ENCODE data around the gene PAM16. TPM values are rescaled to one million over a fixed set of nuclear protein-coding genes. Genes with fewer than 3 reads are reported as not detected.

The PAM16 gene
- total RNA-seq, 1 donor from 2014 or later = 36.2 TPM

- no peak overlapping the region for H3K27ac Mint-ChIP-seq (ENCODE audit: unreplicated experiment)
Observed at GRCh38 chr16:4369007-4369733, 18.0 kb upstream of the PAM16 start.

GRCh38 chr16:4367393-4367856 is 16.3 kb upstream of the PAM16 start:
- H3K27ac Mint-ChIP-seq (ENCODE audit: unreplicated experiment) = peak overlapping the region; percentile 67
- H3K27me3 Mint-ChIP-seq (ENCODE audit: low read depth) = peaks cover 4% of the 10 kb centered on the region
- no peaks in the 10 kb centered on the region for H3K36me3 Mint-ChIP-seq (ENCODE audit: low read depth)
- no peaks in the 10 kb centered on the region for H3K9me3 Mint-ChIP-seq
- no peak for TF ChIP-seq CTCF (conservative IDR thresholded peaks at IDR 0.05)
- no peak for DNase-seq (ENCODE audit: low read depth, low spot score)
- peaks cover 5% of the 10 kb centered on the region for H3K4me1 Mint-ChIP-seq
- no peak overlapping the region for H3K4me3 Mint-ChIP-seq

More at GRCh38 chr16:4369007-4369733, 18.0 kb upstream of the PAM16 start:
- TF ChIP-seq CTCF (conservative IDR thresholded peaks at IDR 0.05) = no peak
- H3K9me3 Mint-ChIP-seq = no peaks in the 10 kb centered on the region
- H3K4me3 Mint-ChIP-seq = peak overlapping the region; percentile 47
- peaks cover 5% of the 10 kb centered on the region for H3K4me1 Mint-ChIP-seq
- no peaks in the 10 kb centered on the region for H3K36me3 Mint-ChIP-seq (ENCODE audit: low read depth)
- H3K27me3 Mint-ChIP-seq (ENCODE audit: low read depth) = peaks cover 7% of the 10 kb centered on the region
- no peak for DNase-seq (ENCODE audit: low read depth, low spot score)

- Mint-ChIP-seq H3K9me3 (no peaks in the 10 kb centered on the region), H3K27ac (ENCODE audit: unreplicated experiment) (no peak overlapping the region), H3K4me3 (no peak overlapping the region), H3K36me3 (ENCODE audit: low read depth) (no peaks in the 10 kb centered on the region), H3K27me3 (ENCODE audit: low read depth) (no peaks in the 10 kb centered on the region), H3K4me1 (peaks cover 5% of the 10 kb centered on the region)
- no peak for TF ChIP-seq CTCF (conservative IDR thresholded peaks at IDR 0.05)
- no peak for DNase-seq (ENCODE audit: low read depth, low spot score)
Observed at GRCh38 chr16:4366016-4366415, 14.9 kb upstream of the PAM16 start.

GRCh38 chr16:4365615-4366014 is 14.5 kb upstream of the PAM16 start:
- Mint-ChIP-seq H3K4me1 (peaks cover 5% of the 10 kb centered on the region), H3K4me3 (no peak overlapping the region), H3K27ac (ENCODE audit: unreplicated experiment) (no peak overlapping the region), H3K9me3 (no peaks in the 10 kb centered on the region), H3K36me3 (ENCODE audit: low read depth) (no peaks in the 10 kb centered on the region), H3K27me3 (ENCODE audit: low read depth) (no peaks in the 10 kb centered on the region)
- no peak for DNase-seq (ENCODE audit: low read depth, low spot score)
- no peak for TF ChIP-seq CTCF (conservative IDR thresholded peaks at IDR 0.05)

GRCh38 chr16:4365014-4365406 is 13.9 kb upstream of the PAM16 start:
- H3K9me3 Mint-ChIP-seq = no peaks in the 10 kb centered on the region
- H3K27me3 Mint-ChIP-seq (ENCODE audit: low read depth) = no peaks in the 10 kb centered on the region
- no peak for DNase-seq (ENCODE audit: low read depth, low spot score)
- no peaks in the 10 kb centered on the region for H3K36me3 Mint-ChIP-seq (ENCODE audit: low read depth)
- TF ChIP-seq CTCF (conservative IDR thresholded peaks at IDR 0.05) = no peak
- H3K27ac Mint-ChIP-seq (ENCODE audit: unreplicated experiment) = no peak overlapping the region
- no peak overlapping the region for H3K4me3 Mint-ChIP-seq
- peaks cover 5% of the 10 kb centered on the region for H3K4me1 Mint-ChIP-seq

Measured in neural crest cell (in vitro differentiated cells).